ENCODE data around the gene DTX1. TPM values are rescaled to one million over a fixed set of nuclear protein-coding genes. Genes with fewer than 3 reads are reported as not detected.

The DTX1 gene
- total RNA-seq, 1 donor from 2014 or later: 8.1 TPM

GRCh38 chr12:113059071-113059595 lies 2.6 kb downstream of the DTX1 start:
- no peak for DNase-seq (ENCODE audit: low read depth, low spot score)
- Mint-ChIP-seq H3K4me1 (peaks cover 11% of the 10 kb centered on the region), H3K27me3 (ENCODE audit: low read depth) (peaks cover 38% of the 10 kb centered on the region), H3K9me3 (no peaks in the 10 kb centered on the region), H3K27ac (ENCODE audit: unreplicated experiment) (no peak overlapping the region), H3K36me3 (ENCODE audit: low read depth) (no peaks in the 10 kb centered on the region), H3K4me3 (no peak overlapping the region)
- TF ChIP-seq CTCF (conservative IDR thresholded peaks at IDR 0.05): no peak

- Mint-ChIP-seq H3K36me3 (ENCODE audit: low read depth) (no peaks in the 10 kb centered on the region), H3K9me3 (no peaks in the 10 kb centered on the region), H3K27me3 (ENCODE audit: low read depth) (peaks cover 38% of the 10 kb centered on the region), H3K4me3 (no peak overlapping the region), H3K27ac (ENCODE audit: unreplicated experiment) (no peak overlapping the region), H3K4me1 (peaks cover 11% of the 10 kb centered on the region)
- DNase-seq (ENCODE audit: low read depth, low spot score): no peak
- TF ChIP-seq CTCF (conservative IDR thresholded peaks at IDR 0.05): no peak
Observed at GRCh38 chr12:113060336-113060960, 3.9 kb downstream of the DTX1 start.

GRCh38 chr12:113061061-113061694 lies 4.6 kb downstream of the DTX1 start:
- TF ChIP-seq CTCF (conservative IDR thresholded peaks at IDR 0.05): no peak
- DNase-seq (ENCODE audit: low read depth, low spot score): no peak
- H3K4me3 Mint-ChIP-seq: no peak overlapping the region
- peaks cover 32% of the 10 kb centered on the region for H3K27me3 Mint-ChIP-seq (ENCODE audit: low read depth)
- peaks cover 11% of the 10 kb centered on the region for H3K4me1 Mint-ChIP-seq
- no peaks in the 10 kb centered on the region for H3K9me3 Mint-ChIP-seq
- H3K36me3 Mint-ChIP-seq (ENCODE audit: low read depth): no peaks in the 10 kb centered on the region
- no peak overlapping the region for H3K27ac Mint-ChIP-seq (ENCODE audit: unreplicated experiment)

- DNase-seq (ENCODE audit: low read depth, low spot score): no peak
- Mint-ChIP-seq H3K4me3 (no peak overlapping the region), H3K27me3 (ENCODE audit: low read depth) (peaks cover 25% of the 10 kb centered on the region), H3K4me1 (peaks cover 11% of the 10 kb centered on the region), H3K27ac (ENCODE audit: unreplicated experiment) (no peak overlapping the region), H3K36me3 (ENCODE audit: low read depth) (no peaks in the 10 kb centered on the region), H3K9me3 (no peaks in the 10 kb centered on the region)
- TF ChIP-seq CTCF (conservative IDR thresholded peaks at IDR 0.05): no peak
Observed at GRCh38 chr12:113062502-113063395, 6.2 kb downstream of the DTX1 start.

Data from neural crest cell (in vitro differentiated cells).